ENCODE measurements around the gene MTG1. TPM values are rescaled to one million over a fixed set of nuclear protein-coding genes. Genes with fewer than 3 reads are reported as not detected.

MTG1 gene
- total and polyA plus RNA-seq, 10 of the 15 experiments (the other 5 are each of a cell fraction or from before 2014, with no cell fraction given): 6.2 to 104 (median 62.5) TPM

- H3K9me3 ChIP-seq (replicated peaks; ENCODE audit: control insufficient read depth, insufficient read depth, low read length): no peaks in the 10 kb centered on the region; the same call in 2 of the 3 replicates
- SMC1A ChIA-PET (ENCODE audit: uncharacterized antibody, unreplicated experiment): no interaction called here
- no peaks in the 10 kb centered on the region for H3K79me2 ChIP-seq (ENCODE audit: control insufficient read depth, insufficient read depth, low read length)
- intact Hi-C loops (cut with micrococcal nuclease; ENCODE audit: unreplicated experiment): no loop called here
- TF ChIP-seq PML (IDR thresholded peaks at IDR 0.05; ENCODE audit: low read length): no peak
- 29% methylated on average over 5 of the region's 5 CpGs for WGBS (ENCODE audit: insufficient coverage, insufficient replicate concordance, low lambda C conversion rate, missing lambda C conversion rate)
- H2AFZ ChIP-seq (ENCODE audit: control insufficient read depth, low read depth, low read length): no peak overlapping the region
- H3K4me3 ChIP-seq: no peak overlapping the region
- no peaks in the 10 kb centered on the region for H3K27me3 ChIP-seq (replicated peaks in 1 of 2; ENCODE audit: control insufficient read depth in 2 of 2, insufficient read depth in 2 of 2, low read length in 1 of 2)
- H3K4me1 ChIP-seq (ENCODE audit: control insufficient read depth, insufficient read depth, low read length): no peaks in the 10 kb centered on the region
- RAD21 ChIA-PET (ENCODE audit: unreplicated experiment): no interaction called here
- BruUV-seq (replicated peaks): no TSS peak
- CTCF ChIA-PET: interaction anchor here (1.0 kb wide), 2 partner anchors 17 to 126 kb away, joined by 3 read pairs; no protein-coding TSS in a partner anchor
- in situ Hi-C loops (cut with MboI): no loop called here
- no peaks in the 10 kb centered on the region for H3K36me3 ChIP-seq (ENCODE audit: control insufficient read depth in 2 of 2, insufficient read depth in 2 of 2, low read length in 1 of 2)
- no peak overlapping the region for H3K9ac ChIP-seq (ENCODE audit: control insufficient read depth, insufficient read depth, low read length)
- no peak for ATAC-seq
- no peak overlapping the region for H3K27ac ChIP-seq (ENCODE audit: control insufficient read depth, insufficient read depth)
- DNase-seq (ENCODE audit: low read depth, low spot score): no peak
- H3K4me2 ChIP-seq (ENCODE audit: control insufficient read depth, insufficient read depth): no peak overlapping the region
- FAIRE-seq: no peak
- H4K20me1 ChIP-seq (ENCODE audit: control insufficient read depth, insufficient read depth): no peaks in the 10 kb centered on the region
- POLR2A ChIA-PET: no interaction called here
These were observed 61.2 kb downstream of the MTG1 start for GRCh38 chr10:133455196-133455595.

- BruUV-seq (replicated peaks): no TSS peak
- Histone ChIP-seq H3K4me1 (ENCODE audit: control insufficient read depth, insufficient read depth, low read length) (no peaks in the 10 kb centered on the region), H3K9ac (ENCODE audit: control insufficient read depth, insufficient read depth, low read length) (no peak overlapping the region), H3K36me3 (ENCODE audit: control insufficient read depth in 2 of 2, insufficient read depth in 2 of 2, low read length in 1 of 2) (no peaks in the 10 kb centered on the region), H3K79me2 (ENCODE audit: control insufficient read depth, insufficient read depth, low read length) (no peaks in the 10 kb centered on the region), H3K4me3 (no peak overlapping the region), H3K4me2 (ENCODE audit: control insufficient read depth, insufficient read depth) (no peak overlapping the region), H3K27ac (ENCODE audit: control insufficient read depth, insufficient read depth) (no peak overlapping the region), H3K27me3 (replicated peaks in 1 of 2; ENCODE audit: control insufficient read depth in 2 of 2, insufficient read depth in 2 of 2, low read length in 1 of 2) (no peaks in the 10 kb centered on the region), H4K20me1 (ENCODE audit: control insufficient read depth, insufficient read depth) (no peaks in the 10 kb centered on the region), H2AFZ (ENCODE audit: control insufficient read depth, low read depth, low read length) (no peak overlapping the region), H3K9me3 (replicated peaks; ENCODE audit: control insufficient read depth, insufficient read depth, low read length) (no peaks in the 10 kb centered on the region; the same call in 2 of the 3 replicates)
- WGBS (ENCODE audit: insufficient coverage, insufficient replicate concordance, low lambda C conversion rate, missing lambda C conversion rate): 56% methylated on average over 7 of the region's 7 CpGs
- DNase-seq (ENCODE audit: low read depth, low spot score) (no peak), ATAC-seq (no peak), FAIRE-seq (no peak)
- in situ Hi-C loops (cut with MboI): no loop called here
- ChIA-PET CTCF (no interaction called here), RAD21 (ENCODE audit: unreplicated experiment) (no interaction called here), SMC1A (ENCODE audit: uncharacterized antibody, unreplicated experiment) (no interaction called here), POLR2A (no interaction called here)
- intact Hi-C loops (cut with micrococcal nuclease; ENCODE audit: unreplicated experiment): no loop called here
- no peak for TF ChIP-seq ELK1 (IDR thresholded peaks at IDR 0.05; ENCODE audit: low read depth, low read length)
- TF ChIP-seq RELB (IDR thresholded peaks at IDR 0.05; ENCODE audit: low read depth): no peak
- no peak for TF ChIP-seq MAX (IDR thresholded peaks at IDR 0.05; ENCODE audit: low read depth, low read length)
- no peak for TF ChIP-seq ZNF24 (IDR thresholded peaks at IDR 0.05)
- no peak for TF ChIP-seq SREBF2 (IDR thresholded peaks at IDR 0.05; ENCODE audit: low read length)
- no peak for TF ChIP-seq WRNIP1 (IDR thresholded peaks at IDR 0.05; ENCODE audit: borderline replicate concordance, low read depth, low read length)
- no peak for TF ChIP-seq CEBPZ (IDR thresholded peaks at IDR 0.05; ENCODE audit: low read depth, low read length)
- no peak for TF ChIP-seq HDAC6 (IDR thresholded peaks at IDR 0.05; ENCODE audit: unreplicated experiment)
- no peak for TF ChIP-seq KLF5 (IDR thresholded peaks at IDR 0.05; ENCODE audit: partially characterized antibody)
- TF ChIP-seq NFXL1 (IDR thresholded peaks at IDR 0.05; ENCODE audit: borderline replicate concordance): no peak
- no peak for TF ChIP-seq RELA (IDR thresholded peaks at IDR 0.05; ENCODE audit: borderline replicate concordance, partially characterized antibody)
These were observed 61.7 kb downstream of the MTG1 start for GRCh38 chr10:133455611-133456031.
